ENCODE measurements around the gene PGLYRP1. TPM values are rescaled to one million over a fixed set of nuclear protein-coding genes. Genes with fewer than 3 reads are reported as not detected.

Gene PGLYRP1
- total RNA-seq, 2 experiments from 2014 or later, result not detected

- BruUV-seq (replicated peaks), result no TSS peak
- no peak for DNase-seq (ENCODE audit: low spot score)
These were observed 49.8 kb downstream of the PGLYRP1 start for GRCh38 chr19:45972947-45973540.

GRCh38 chr19:45972081-45972946 is 50.5 kb downstream of the PGLYRP1 start:
- intact Hi-C loops (cut with micrococcal nuclease; ENCODE audit: unreplicated experiment), result no loop called here
- POLR2A ChIA-PET, result no interaction called here
- no peak overlapping the region for H3K4me2 ChIP-seq (ENCODE audit: low read length)

More at GRCh38 chr19:45972947-45973540, 49.8 kb downstream of the PGLYRP1 start:
- Histone ChIP-seq H3K4me3 (ENCODE audit: low read depth, low read length, poor library complexity, severe bottlenecking) (no peak overlapping the region), H3K4me2 (ENCODE audit: low read length) (no peak overlapping the region), H3K36me3 (ENCODE audit: insufficient read depth, low read length) (no peaks in the 10 kb centered on the region), H3K79me2 (ENCODE audit: insufficient read depth, low read depth, low read length) (no peaks in the 10 kb centered on the region), H4K20me1 (ENCODE audit: insufficient read depth, low read length) (no peaks in the 10 kb centered on the region), H3K27ac (ENCODE audit: low read depth, low read length, poor library complexity, severe bottlenecking) (no peak overlapping the region), H2AFZ (ENCODE audit: low read length) (no peak overlapping the region), H3K4me1 (ENCODE audit: insufficient read depth, low read length, poor library complexity, severe bottlenecking) (peaks cover 9% of the 10 kb centered on the region), H3K9me2 (ENCODE audit: insufficient read depth, low read length) (no peaks in the 10 kb centered on the region), H3K9me3 (ENCODE audit: low read length) (no peaks in the 10 kb centered on the region)
- intact Hi-C loops (cut with micrococcal nuclease; ENCODE audit: unreplicated experiment), result no loop called here
- POLR2A ChIA-PET, result no interaction called here
- CTCF ChIA-PET (ENCODE audit: unreplicated experiment), result no interaction called here
- TF ChIP-seq CTCF (conservative IDR thresholded peaks at IDR 0.05; ENCODE audit: low read length) (no peak), EZH2phosphoT487 (IDR thresholded peaks at IDR 0.05; ENCODE audit: borderline replicate concordance, low read depth, low read length) (no peak)

GRCh38 chr19:45971260-45971902 is 51.5 kb downstream of the PGLYRP1 start:
- Histone ChIP-seq H3K27ac (ENCODE audit: low read depth, low read length, poor library complexity, severe bottlenecking) (no peak overlapping the region), H3K4me3 (ENCODE audit: low read depth, low read length, poor library complexity, severe bottlenecking) (no peak overlapping the region), H3K4me2 (ENCODE audit: low read length) (peak overlapping the region; percentile 1; the same call in 1 of the 2 replicates), H3K36me3 (ENCODE audit: insufficient read depth, low read length) (no peaks in the 10 kb centered on the region), H3K9me2 (ENCODE audit: insufficient read depth, low read length) (no peaks in the 10 kb centered on the region), H3K79me2 (ENCODE audit: insufficient read depth, low read depth, low read length) (no peaks in the 10 kb centered on the region), H2AFZ (ENCODE audit: low read length) (no peak overlapping the region), H3K9me3 (ENCODE audit: low read length) (no peaks in the 10 kb centered on the region), H3K4me1 (ENCODE audit: insufficient read depth, low read length, poor library complexity, severe bottlenecking) (peaks cover 9% of the 10 kb centered on the region), H4K20me1 (ENCODE audit: insufficient read depth, low read length) (no peaks in the 10 kb centered on the region)
- no peak for DNase-seq (ENCODE audit: low spot score)
- ChIA-PET POLR2A (no interaction called here), CTCF (ENCODE audit: unreplicated experiment) (no interaction called here)
- no peak for TF ChIP-seq EZH2phosphoT487 (IDR thresholded peaks at IDR 0.05; ENCODE audit: borderline replicate concordance, low read depth, low read length)
- no peak for TF ChIP-seq CTCF (conservative IDR thresholded peaks at IDR 0.05; ENCODE audit: low read length)
- intact Hi-C loops (cut with micrococcal nuclease; ENCODE audit: unreplicated experiment), result no loop called here
- no TSS peak for BruUV-seq (replicated peaks)

More at GRCh38 chr19:45972081-45972946, 50.5 kb downstream of the PGLYRP1 start:
- no peak for TF ChIP-seq EZH2phosphoT487 (IDR thresholded peaks at IDR 0.05; ENCODE audit: borderline replicate concordance, low read depth, low read length)
- BruUV-seq (replicated peaks), result no TSS peak
- Histone ChIP-seq H3K4me3 (ENCODE audit: low read depth, low read length, poor library complexity, severe bottlenecking) (no peak overlapping the region), H3K9me3 (ENCODE audit: low read length) (no peaks in the 10 kb centered on the region), H3K4me1 (ENCODE audit: insufficient read depth, low read length, poor library complexity, severe bottlenecking) (peaks cover 9% of the 10 kb centered on the region), H3K9me2 (ENCODE audit: insufficient read depth, low read length) (no peaks in the 10 kb centered on the region), H3K27ac (ENCODE audit: low read depth, low read length, poor library complexity, severe bottlenecking) (no peak overlapping the region), H4K20me1 (ENCODE audit: insufficient read depth, low read length) (no peaks in the 10 kb centered on the region), H3K79me2 (ENCODE audit: insufficient read depth, low read depth, low read length) (no peaks in the 10 kb centered on the region), H2AFZ (ENCODE audit: low read length) (no peak overlapping the region), H3K36me3 (ENCODE audit: insufficient read depth, low read length) (no peaks in the 10 kb centered on the region)
- no peak for DNase-seq (ENCODE audit: low spot score)
- CTCF ChIA-PET (ENCODE audit: unreplicated experiment), result no interaction called here
